Limb (tissue), 2 donors: Measurements from ENCODE around the gene RAB27B.

Source experiments
- DNase-seq, 2 donors: peaks; one replicate each; pipeline ENCODE4 v3.0.0-alpha.2; 2016; ENCODE audit errors: extremely low spot score in 2 of 2

RAB27B gene

GRCh38 chr18:54909538-54909937 is 81.3 kb downstream of the RAB27B start:
- no peak for DNase-seq

- DNase-seq = no peak
Measured at GRCh38 chr18:54910161-54910919, 82.1 kb downstream of the RAB27B start.

GRCh38 chr18:54911551-54911950 is 83.3 kb downstream of the RAB27B start:
- no peak for DNase-seq

GRCh38 chr18:54914816-54915215 is 86.5 kb downstream of the RAB27B start:
- no peak for DNase-seq

- no peak for DNase-seq
Measured at GRCh38 chr18:54916507-54916906, 88.2 kb downstream of the RAB27B start.

GRCh38 chr18:54918060-54918459 is 89.8 kb downstream of the RAB27B start:
- DNase-seq = no peak

GRCh38 chr18:54919412-54919811 is 91.1 kb downstream of the RAB27B start:
- no peak for DNase-seq

GRCh38 chr18:54923339-54923956 is 95.2 kb downstream of the RAB27B start:
- no peak for DNase-seq

- DNase-seq = no peak
Measured at GRCh38 chr18:54924948-54925347, 96.7 kb downstream of the RAB27B start.

- no peak for DNase-seq
Measured at GRCh38 chr18:54926593-54927325, 98.5 kb downstream of the RAB27B start.

GRCh38 chr18:54928236-54928635 is 100.0 kb downstream of the RAB27B start:
- DNase-seq = no peak

GRCh38 chr18:54931152-54931551 is 102.9 kb downstream of the RAB27B start:
- no peak for DNase-seq

- DNase-seq = no peak
Measured at GRCh38 chr18:54932472-54932871, 104.2 kb downstream of the RAB27B start.

GRCh38 chr18:54938506-54938905 is 110.2 kb downstream of the RAB27B start:
- DNase-seq = no peak

- no peak for DNase-seq
Measured at GRCh38 chr18:54939361-54939917, 111.2 kb downstream of the RAB27B start.

GRCh38 chr18:54942144-54942543 is 113.9 kb downstream of the RAB27B start:
- no peak for DNase-seq

- no peak for DNase-seq
Measured at GRCh38 chr18:54942569-54942968, 114.3 kb downstream of the RAB27B start.
